Caco-2 (cell line): ENCODE data around the gene EEF1AKMT1. TPM values are rescaled to one million over a fixed set of nuclear protein-coding genes. Genes with fewer than 3 reads are reported as not detected.

Experiments
- BruUV-seq: library from RNA; stranded (reverse); fragments of 400-500 nt; replicated peaks from 2 replicates; lab custom pipeline; 2021; lab: Mats Ljungman, UMichigan
- CTCF ChIA-PET: fragments of 300-600 bp; sonication (Branson Sonifier 250); formaldehyde crosslinking; loops from one replicate; lab custom pipeline; 2022; ENCODE audit warnings: antibody characterized with exemption; lab: Charles Lee
- POLR2A ChIA-PET: fragments of 300-600 bp; sonication (Branson Sonifier 250); formaldehyde crosslinking; loops from one replicate; lab custom pipeline; 2022; ENCODE audit warnings: antibody characterized with exemption; lab: Charles Lee
- DNase-seq, 2 experiments: peaks; one replicate each; pipeline versions ENCODE4 v3.0.0 to v3.0.0-alpha.2; 2020 to 2022
- H3K27me3 ChIP-seq: replicated peaks from 2 replicates; pipeline ENCODE4 v1.6.0; 2011; ENCODE audit warnings: low read length; ENCODE audit not compliant: control insufficient read depth, insufficient read depth
- H3K36me3 ChIP-seq: 2 replicates; pipeline ENCODE4 v1.5.1; 2011; ENCODE audit warnings: low read length; ENCODE audit not compliant: control insufficient read depth, insufficient read depth
- H3K4me1 ChIP-seq: fragments of 250-450 bp; sonication (Bioruptor Pico); 2 replicates; pipeline ENCODE4 v1.5.1; 2020; ENCODE audit warnings: mild to moderate bottlenecking
- H3K4me3 ChIP-seq: 2 replicates; pipeline ENCODE4 v1.5.1; 2011; ENCODE audit warnings: low read depth, mild to moderate bottlenecking, control low read depth, low read length
- H3K9me3 ChIP-seq: fragments of 250-450 bp; sonication (Bioruptor Pico); 2 replicates; pipeline ENCODE4 v1.5.1; 2020; ENCODE audit warnings: mild to moderate bottlenecking, moderate library complexity
- H3K27ac Mint-ChIP-seq: one replicate; pipeline ENCODE4 v1.8.0; 2022; ENCODE audit warnings: mixed read lengths; ENCODE audit not compliant: unreplicated experiment
- H3K27me3 Mint-ChIP-seq: one replicate; pipeline ENCODE4 v1.8.0; 2022; ENCODE audit warnings: mixed read lengths; ENCODE audit not compliant: insufficient read depth, unreplicated experiment
- H3K36me3 Mint-ChIP-seq: one replicate; pipeline ENCODE4 v1.8.0; 2022; ENCODE audit warnings: mild to moderate bottlenecking, mixed read lengths; ENCODE audit not compliant: insufficient read depth, unreplicated experiment
- H3K4me1 Mint-ChIP-seq: one replicate; pipeline ENCODE4 v1.8.0; 2022; ENCODE audit warnings: low read depth, mixed read lengths; ENCODE audit not compliant: unreplicated experiment
- H3K4me3 Mint-ChIP-seq: one replicate; pipeline ENCODE4 v1.8.0; 2022; ENCODE audit warnings: mild to moderate bottlenecking, moderate library complexity, mixed read lengths; ENCODE audit not compliant: unreplicated experiment
- H3K9me3 Mint-ChIP-seq: one replicate; pipeline ENCODE4 v1.8.0; 2022; ENCODE audit warnings: mixed read lengths; ENCODE audit not compliant: unreplicated experiment
- intact Hi-C: fragments of 100-400 bp; cut with micrococcal nuclease; formaldehyde crosslinking; loops from one replicate; pipeline ENCODE4 v1.10.0; 2022; ENCODE audit not compliant: unreplicated experiment
- total RNA-seq: library from RNA; stranded (reverse); gene quantifications from 2 replicates; pipeline ENCODE4 v1.2.3, GENCODE V29; 2022
- TF ChIP-seq, protein P1 (sequence below), 2 experiments: fragments of 200-600 bp in 1 of 2; IDR thresholded peaks; 1 replicate in 1 of 2; 2 replicates in 1 of 2; pipeline versions ENCODE4 v1.5.1 to v1.8.0; 2011 to 2022; ENCODE audit warnings: antibody characterized with exemption in 1 of 2, control low read depth in 1 of 2, inconsistent platforms in 1 of 2, low read depth in 1 of 2, low read length in 1 of 2, mild to moderate bottlenecking in 1 of 2, moderate library complexity in 1 of 2; ENCODE audit not compliant: insufficient read depth in 1 of 2, severe bottlenecking in 1 of 2, unreplicated experiment in 1 of 2

EEF1AKMT1 gene
- total RNA-seq, 1 experiment from 2014 or later, result 8.6 TPM

DNA sequence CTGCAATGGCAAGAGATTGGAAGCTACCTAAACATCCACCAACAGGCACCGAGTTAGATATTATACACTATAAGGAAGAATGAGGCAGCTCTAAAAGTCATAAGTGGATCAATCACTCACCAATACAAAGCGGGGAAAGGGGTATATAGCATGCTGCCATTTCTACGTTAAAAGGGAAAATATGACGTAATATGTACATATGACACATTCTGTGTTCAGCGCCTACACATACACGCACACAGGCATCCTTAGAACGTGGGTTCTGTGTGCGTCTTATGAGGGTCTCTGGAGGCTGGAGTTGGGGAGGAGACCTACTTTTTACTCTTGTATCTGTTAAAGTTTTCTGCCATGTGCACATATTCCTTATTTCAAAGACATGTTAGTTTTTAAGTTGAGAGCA is 64.4 kb downstream of the EEF1AKMT1 start:
- no peak overlapping the region for H3K4me3 Mint-ChIP-seq
- Histone ChIP-seq H3K36me3 (no peaks in the 10 kb centered on the region), H3K4me1 (0 out of 2 replicates have a peak, but pooled peaks cover 4% of the 10 kb centered on the region), H3K27me3 (no peaks in the 10 kb centered on the region), H3K4me3 (no peak overlapping the region), H3K9me3 (no peaks in the 10 kb centered on the region)
- peaks cover 10% of the 10 kb centered on the region for H3K36me3 Mint-ChIP-seq
- H3K4me1 Mint-ChIP-seq, result no peaks in the 10 kb centered on the region
- no peak overlapping the region for H3K27ac Mint-ChIP-seq
- DNase-seq, result no peak
- no peaks in the 10 kb centered on the region for H3K9me3 Mint-ChIP-seq
- TF ChIP-seq, protein P1, sequence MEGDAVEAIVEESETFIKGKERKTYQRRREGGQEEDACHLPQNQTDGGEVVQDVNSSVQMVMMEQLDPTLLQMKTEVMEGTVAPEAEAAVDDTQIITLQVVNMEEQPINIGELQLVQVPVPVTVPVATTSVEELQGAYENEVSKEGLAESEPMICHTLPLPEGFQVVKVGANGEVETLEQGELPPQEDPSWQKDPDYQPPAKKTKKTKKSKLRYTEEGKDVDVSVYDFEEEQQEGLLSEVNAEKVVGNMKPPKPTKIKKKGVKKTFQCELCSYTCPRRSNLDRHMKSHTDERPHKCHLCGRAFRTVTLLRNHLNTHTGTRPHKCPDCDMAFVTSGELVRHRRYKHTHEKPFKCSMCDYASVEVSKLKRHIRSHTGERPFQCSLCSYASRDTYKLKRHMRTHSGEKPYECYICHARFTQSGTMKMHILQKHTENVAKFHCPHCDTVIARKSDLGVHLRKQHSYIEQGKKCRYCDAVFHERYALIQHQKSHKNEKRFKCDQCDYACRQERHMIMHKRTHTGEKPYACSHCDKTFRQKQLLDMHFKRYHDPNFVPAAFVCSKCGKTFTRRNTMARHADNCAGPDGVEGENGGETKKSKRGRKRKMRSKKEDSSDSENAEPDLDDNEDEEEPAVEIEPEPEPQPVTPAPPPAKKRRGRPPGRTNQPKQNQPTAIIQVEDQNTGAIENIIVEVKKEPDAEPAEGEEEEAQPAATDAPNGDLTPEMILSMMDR (IDR thresholded peaks at IDR 0.05; ENCODE audit: insufficient read depth in 1 of 2, low read depth in 1 of 2, low read length in 1 of 2, severe bottlenecking in 1 of 2, unreplicated experiment in 1 of 2), result no peak
- ChIA-PET POLR2A (no interaction called here), CTCF (no interaction called here)
- H3K27me3 Mint-ChIP-seq, result no peaks in the 10 kb centered on the region
- intact Hi-C loops, result loop anchor here (5.0 to 10.0 kb wide), 2 partner anchors 65 to 142 kb away; partner anchors contain the start of gene IFT88
- no TSS peak for BruUV-seq

DNA sequence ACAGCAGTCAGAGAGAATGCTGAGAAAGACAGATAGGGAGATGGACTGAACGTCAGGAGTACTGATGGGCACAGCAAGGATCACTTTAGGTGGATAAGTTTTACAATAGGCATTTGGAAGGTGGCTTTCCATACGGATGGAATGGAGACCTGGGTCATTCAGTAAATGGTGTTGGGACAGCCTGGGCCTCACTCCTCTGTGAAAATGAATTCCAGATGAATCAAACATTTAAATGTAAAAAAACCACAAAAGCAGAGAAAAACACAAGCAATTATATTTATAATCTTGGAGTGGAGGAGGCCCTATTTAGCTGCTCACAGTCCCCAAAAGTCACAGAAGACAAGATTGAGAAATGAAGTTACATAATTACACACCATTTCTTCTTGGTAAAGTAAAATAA is 65.5 kb downstream of the EEF1AKMT1 start:
- no peaks in the 10 kb centered on the region for H3K27me3 ChIP-seq
- Mint-ChIP-seq H3K27me3 (no peaks in the 10 kb centered on the region), H3K9me3 (no peaks in the 10 kb centered on the region), H3K4me3 (no peak overlapping the region), H3K36me3 (peaks cover 10% of the 10 kb centered on the region), H3K27ac (no peak overlapping the region), H3K4me1 (no peaks in the 10 kb centered on the region)
- ChIA-PET POLR2A (interaction anchor here (0.6 kb wide), 1 partner anchor 183 kb away, joined by 6 read pairs; the partner anchor contains the start of gene CRYL1), CTCF (no interaction called here)
- intact Hi-C loops, result loop anchor here (5.0 to 10.0 kb wide), 2 partner anchors 63 to 141 kb away; partner anchors contain the start of gene IFT88
- no TSS peak for BruUV-seq
- H3K4me1 ChIP-seq, result 0 out of 2 replicates have a peak, but pooled peaks cover 4% of the 10 kb centered on the region
- TF ChIP-seq, protein P1 (IDR thresholded peaks at IDR 0.05; ENCODE audit: insufficient read depth in 1 of 2, low read depth in 1 of 2, low read length in 1 of 2, severe bottlenecking in 1 of 2, unreplicated experiment in 1 of 2), result no peak
- no peaks in the 10 kb centered on the region for H3K36me3 ChIP-seq
- DNase-seq, result no peak
- H3K9me3 ChIP-seq, result no peaks in the 10 kb centered on the region
- no peak overlapping the region for H3K4me3 ChIP-seq

DNA sequence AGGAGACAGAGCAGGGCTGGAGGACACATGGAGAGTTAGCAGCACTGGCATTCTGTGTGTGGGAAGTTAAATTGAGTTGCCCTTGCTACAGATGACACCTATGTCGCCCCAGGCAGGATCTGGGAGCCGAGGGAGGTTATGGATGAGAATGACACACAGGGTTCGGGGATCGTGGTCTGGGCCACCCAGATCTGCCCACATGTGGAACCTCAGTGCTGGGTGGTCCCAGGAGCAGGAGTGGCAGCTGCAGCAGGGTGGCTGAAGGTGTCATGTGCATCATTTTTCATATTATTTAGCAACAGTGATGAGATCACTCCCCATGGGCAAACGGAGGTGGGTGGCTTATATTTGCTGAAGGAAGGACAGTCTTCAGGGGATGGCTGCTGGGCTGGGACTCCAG is 67.1 kb downstream of the EEF1AKMT1 start:
- Mint-ChIP-seq H3K27ac (no peak overlapping the region), H3K36me3 (peaks cover 4% of the 10 kb centered on the region), H3K4me3 (no peak overlapping the region), H3K27me3 (no peaks in the 10 kb centered on the region), H3K9me3 (no peaks in the 10 kb centered on the region), H3K4me1 (no peaks in the 10 kb centered on the region)
- ChIA-PET CTCF (no interaction called here), POLR2A (no interaction called here)
- Histone ChIP-seq H3K27me3 (no peaks in the 10 kb centered on the region), H3K4me1 (peaks cover 14% of the 10 kb centered on the region), H3K4me3 (no peak overlapping the region), H3K36me3 (no peaks in the 10 kb centered on the region), H3K9me3 (no peaks in the 10 kb centered on the region)
- DNase-seq, result no peak
- TF ChIP-seq, protein P1 (IDR thresholded peaks at IDR 0.05; ENCODE audit: insufficient read depth in 1 of 2, low read depth in 1 of 2, low read length in 1 of 2, severe bottlenecking in 1 of 2, unreplicated experiment in 1 of 2), result no peak
- BruUV-seq, result no TSS peak
- intact Hi-C loops, result loop anchor here (5.0 to 10.0 kb wide), 2 partner anchors 62 to 139 kb away; partner anchors contain the start of gene IFT88
